Neuronal stem cell (in vitro differentiated cells): Measurements from ENCODE around the gene MYO10.

Experiments
- DNase-seq: peaks from one replicate; pipeline ENCODE4 v3.0.0-alpha.2; 2013; ENCODE audit warnings: low spot score
- H2AFZ ChIP-seq: one replicate; pipeline ENCODE4 v1.6.1; 2013; ENCODE audit warnings: mild to moderate bottlenecking, low read length, inconsistent platforms
- H2AK5ac ChIP-seq: 2 replicates; pipeline ENCODE4 v1.6.1; 2013; ENCODE audit warnings: low read depth, mild to moderate bottlenecking, inconsistent platforms, low read length, moderate library complexity, mixed read lengths
- H2BK120ac ChIP-seq: 2 replicates; pipeline ENCODE4 v1.6.1; 2013; ENCODE audit warnings: low read depth, mild to moderate bottlenecking, inconsistent platforms, low read length, moderate library complexity, mixed read lengths
- H2BK12ac ChIP-seq: one replicate; pipeline ENCODE4 v1.6.1; 2013; ENCODE audit warnings: low read length, inconsistent platforms
- H2BK15ac ChIP-seq: 2 replicates; pipeline ENCODE4 v1.6.1; 2013; ENCODE audit warnings: mild to moderate bottlenecking, low read length, inconsistent platforms, mixed read lengths
- H2BK5ac ChIP-seq: one replicate; pipeline ENCODE4 v1.6.1; 2013; ENCODE audit warnings: inconsistent platforms, mild to moderate bottlenecking, low read length, moderate library complexity
- H3K14ac ChIP-seq: one replicate; pipeline ENCODE4 v1.6.1; 2013; ENCODE audit warnings: low read length, inconsistent platforms
- H3K18ac ChIP-seq: 2 replicates; pipeline ENCODE4 v1.6.1; 2013; ENCODE audit warnings: low read length, inconsistent platforms
- H3K23ac ChIP-seq: 2 replicates; pipeline ENCODE4 v1.6.1; 2013; ENCODE audit warnings: low read depth, mild to moderate bottlenecking, mixed read lengths, low read length, inconsistent platforms; ENCODE audit not compliant: poor library complexity
- H3K27ac ChIP-seq: replicated peaks from 3 replicates; pipeline ENCODE4 v1.5.1; 2013; ENCODE audit warnings: low read length, inconsistent platforms
- H3K27me3 ChIP-seq, 3 experiments: 2 replicates each; pipeline ENCODE4 v1.6.1; 2013; ENCODE audit warnings: low read length in 3 of 3, mild to moderate bottlenecking in 2 of 3, inconsistent platforms in 1 of 3, low read depth in 1 of 3, mixed read lengths in 1 of 3, moderate library complexity in 1 of 3; ENCODE audit not compliant: control insufficient read depth in 3 of 3, insufficient read depth in 3 of 3
- H3K36me3 ChIP-seq, 2 donors: replicated peaks in 1 of 2; 2 replicates each; pipeline ENCODE4 v1.6.1; 2013; ENCODE audit warnings: low read length in 2 of 2; ENCODE audit not compliant: control insufficient read depth in 2 of 2, insufficient read depth in 2 of 2
- H3K4ac ChIP-seq: 2 replicates; pipeline ENCODE4 v1.6.1; 2013; ENCODE audit warnings: inconsistent platforms, mild to moderate bottlenecking, low read length, moderate library complexity
- H3K4me1 ChIP-seq, 2 donors: 1 replicate in 1 of 2; 2 replicates in 1 of 2; pipeline ENCODE4 v1.6.1; 2013; ENCODE audit warnings: low read length in 2 of 2, low read depth in 1 of 2; ENCODE audit not compliant: control insufficient read depth in 2 of 2, insufficient read depth in 1 of 2
- H3K4me2 ChIP-seq: one replicate; pipeline ENCODE4 v1.6.1; 2013; ENCODE audit warnings: mild to moderate bottlenecking, low read length, inconsistent platforms; ENCODE audit not compliant: insufficient read depth, poor library complexity, severe bottlenecking
- H3K4me3 ChIP-seq, 2 donors: 2 replicates each; pipeline ENCODE4 v1.5.1; 2013; ENCODE audit warnings: low read length in 2 of 2, mild to moderate bottlenecking in 2 of 2, inconsistent platforms in 1 of 2, moderate library complexity in 1 of 2
- H3K79me1 ChIP-seq: one replicate; pipeline ENCODE4 v1.6.1; 2013; ENCODE audit warnings: low read depth, mild to moderate bottlenecking, inconsistent platforms, low read length, moderate library complexity
- H3K9ac ChIP-seq: one replicate; pipeline ENCODE4 v1.6.1; 2013; ENCODE audit warnings: mild to moderate bottlenecking, low read depth, low read length, inconsistent platforms; ENCODE audit not compliant: poor library complexity
- H3K9me3 ChIP-seq, 2 donors: replicated peaks in 1 of 2; 2 replicates each; pipeline versions ENCODE3 to v1.6.1; 2013; ENCODE audit warnings: low read length in 2 of 2, mild to moderate bottlenecking in 2 of 2, inconsistent platforms in 1 of 2, low read depth in 1 of 2, mixed read lengths in 1 of 2, moderate library complexity in 1 of 2; ENCODE audit not compliant: control insufficient read depth in 2 of 2, insufficient read depth in 1 of 2
- H4K8ac ChIP-seq: one replicate; pipeline ENCODE4 v1.6.1; 2013; ENCODE audit warnings: low read depth, mild to moderate bottlenecking, inconsistent platforms, low read length, moderate library complexity
- H4K91ac ChIP-seq: one replicate; pipeline ENCODE4 v1.6.1; 2013; ENCODE audit warnings: low read length, low read depth, mild to moderate bottlenecking, inconsistent platforms; ENCODE audit not compliant: poor library complexity
- WGBS, 2 donors: extraction: QIAGEN DNeasy Blood & Tissue Kit; methylation state at CpG; one replicate each; pipeline ENCODE4 v1.1.7; 2013; ENCODE audit warnings: missing lambda C conversion rate in 2 of 2, mixed read lengths in 1 of 2; ENCODE audit not compliant: insufficient read length in 2 of 2, insufficient replicate concordance in 1 of 2; ENCODE audit errors: extremely low coverage in 2 of 2; 5-methylcytosine and 5-hydroxymethylcytosine counted together

The MYO10 gene

GRCh38 chr5:16827755-16828154, 108.3 kb downstream of the MYO10 start:
- Histone ChIP-seq H3K36me3 (no peaks in the 10 kb centered on the region), H3K79me1 (no peaks in the 10 kb centered on the region), H2AK5ac (no peak overlapping the region), H2BK120ac (no peak overlapping the region), H2AFZ (no peak overlapping the region), H3K4me3 (no peak overlapping the region), H2BK5ac (no peak overlapping the region), H2BK15ac (no peak overlapping the region), H3K23ac (no peak overlapping the region), H4K91ac (no peak overlapping the region), H3K4ac (no peak overlapping the region), H3K14ac (no peak overlapping the region), H3K9ac (no peak overlapping the region), H3K18ac (no peak overlapping the region), H3K9me3 (no peaks in the 10 kb centered on the region), H3K4me1 (no peaks in the 10 kb centered on the region), H4K8ac (no peak overlapping the region), H3K27me3 (no peaks in the 10 kb centered on the region), H3K4me2 (no peak overlapping the region), H2BK12ac (no peak overlapping the region), H3K27ac (no peak overlapping the region)
- no CpG with 5 or more reads among the region's 8 CpGs for WGBS, 2 donors
- no peak for DNase-seq

DNA sequence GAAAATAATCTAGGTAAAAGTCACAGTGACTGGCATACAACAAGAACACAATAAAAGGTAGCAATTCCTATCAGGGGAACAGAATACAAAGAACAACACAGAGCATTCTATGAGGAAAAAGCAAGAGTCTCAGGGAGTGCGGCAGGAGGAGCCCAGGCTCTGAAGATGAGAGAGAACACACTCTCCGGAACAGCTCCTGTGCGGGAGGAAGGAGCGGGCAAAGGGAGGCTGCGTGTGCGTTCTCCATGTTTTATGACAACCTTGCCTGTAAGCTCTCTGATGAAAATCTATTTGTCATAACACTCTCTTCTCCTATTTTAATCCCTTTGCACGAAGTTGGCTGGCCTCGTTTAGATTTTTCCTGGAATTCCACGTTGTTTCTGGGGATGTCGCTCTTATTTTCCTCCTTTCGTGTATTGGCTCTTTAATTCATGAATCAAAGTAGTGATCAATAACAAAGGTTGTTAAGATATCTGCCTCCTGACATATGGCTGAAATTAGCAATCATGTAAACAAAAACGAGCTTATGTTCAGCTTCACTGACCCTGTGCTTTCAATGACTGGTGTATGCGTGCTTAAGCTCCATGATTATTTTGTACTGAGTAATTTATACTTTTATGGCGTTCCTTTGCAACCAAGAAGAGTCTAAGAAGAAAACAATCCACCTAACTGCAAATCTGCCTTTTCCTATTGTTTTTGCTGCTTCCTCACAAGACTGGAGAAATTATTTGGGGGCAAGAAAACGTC, 109.5 kb downstream of the MYO10 start:
- Histone ChIP-seq H3K36me3 (no peaks in the 10 kb centered on the region), H2BK12ac (no peak overlapping the region), H3K4ac (no peak overlapping the region), H3K4me2 (no peak overlapping the region), H3K14ac (no peak overlapping the region), H3K27ac (no peak overlapping the region), H3K9me3 (no peaks in the 10 kb centered on the region), H3K4me3 (no peak overlapping the region), H2BK120ac (no peak overlapping the region), H3K4me1 (no peaks in the 10 kb centered on the region), H2BK5ac (no peak overlapping the region), H2AK5ac (no peak overlapping the region), H4K8ac (no peak overlapping the region), H4K91ac (no peak overlapping the region), H3K23ac (no peak overlapping the region), H3K27me3 (no peaks in the 10 kb centered on the region), H2BK15ac (no peak overlapping the region), H2AFZ (no peak overlapping the region), H3K18ac (no peak overlapping the region), H3K9ac (no peak overlapping the region), H3K79me1 (no peaks in the 10 kb centered on the region)
- WGBS, 2 donors = no CpG with 5 or more reads among the region's 15 CpGs
- DNase-seq = no peak

DNA sequence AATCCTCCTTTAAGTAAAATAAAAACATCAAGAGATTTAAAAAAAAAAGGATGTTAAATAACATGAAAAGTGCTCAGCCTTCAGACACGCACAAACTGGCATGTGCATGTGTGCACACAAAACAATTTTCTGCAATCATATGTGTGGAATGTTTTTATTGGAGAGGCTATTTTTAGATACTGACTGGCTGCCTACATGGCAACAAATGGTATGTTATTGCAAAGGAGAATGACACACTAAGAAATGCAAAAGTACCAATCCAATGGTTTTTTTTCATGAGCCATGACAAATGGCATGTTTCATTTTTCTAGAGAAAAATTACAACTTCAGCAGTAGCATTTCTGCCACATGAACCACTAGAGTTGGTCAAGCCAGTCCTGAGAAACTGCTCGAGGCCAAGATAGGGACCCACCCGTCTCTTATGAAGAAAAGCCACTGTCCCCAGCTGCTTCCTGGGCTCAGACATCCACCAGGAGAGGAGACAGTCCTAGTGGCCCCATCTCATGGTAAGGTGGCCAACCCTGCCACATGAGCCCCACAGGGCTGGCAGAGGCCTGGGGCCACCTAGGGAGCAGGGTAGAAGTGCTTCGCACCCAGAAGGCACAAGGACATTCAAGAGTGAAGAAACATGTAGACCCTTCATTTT, 116.4 kb downstream of the MYO10 start:
- Histone ChIP-seq H2BK12ac (no peak overlapping the region), H3K79me1 (no peaks in the 10 kb centered on the region), H4K91ac (no peak overlapping the region), H3K4ac (no peak overlapping the region), H3K9ac (no peak overlapping the region), H2BK120ac (no peak overlapping the region), H2AFZ (no peak overlapping the region), H3K4me2 (no peak overlapping the region), H3K23ac (no peak overlapping the region), H3K9me3 (no peaks in the 10 kb centered on the region), H2BK15ac (no peak overlapping the region), H3K4me3 (no peak overlapping the region), H3K18ac (no peak overlapping the region), H3K4me1 (no peaks in the 10 kb centered on the region), H3K36me3 (peaks cover 0 to 6% of the 10 kb centered on the region in 2 donors), H4K8ac (no peak overlapping the region), H3K14ac (no peak overlapping the region), H2BK5ac (no peak overlapping the region), H3K27ac (no peak overlapping the region), H2AK5ac (no peak overlapping the region), H3K27me3 (no peaks in the 10 kb centered on the region)
- no CpG with 5 or more reads among the region's 4 CpGs for WGBS, 2 donors
- DNase-seq = no peak

GRCh38 chr5:16815432-16815831, 120.7 kb downstream of the MYO10 start:
- Histone ChIP-seq H3K4me3 (no peak overlapping the region), H4K91ac (no peak overlapping the region), H3K9ac (no peak overlapping the region), H4K8ac (no peak overlapping the region), H3K14ac (no peak overlapping the region), H2BK15ac (no peak overlapping the region), H2BK12ac (no peak overlapping the region), H3K4me1 (peaks cover 0 to 2% of the 10 kb centered on the region in 2 donors), H3K27me3 (no peaks in the 10 kb centered on the region), H3K9me3 (no peaks in the 10 kb centered on the region), H2BK120ac (no peak overlapping the region), H3K23ac (no peak overlapping the region), H3K36me3 (peaks cover 0 to 6% of the 10 kb centered on the region in 2 donors), H2AFZ (no peak overlapping the region), H2AK5ac (no peak overlapping the region), H3K79me1 (peaks cover 2% of the 10 kb centered on the region), H2BK5ac (no peak overlapping the region), H3K4ac (no peak overlapping the region), H3K4me2 (no peak overlapping the region), H3K18ac (no peak overlapping the region), H3K27ac (no peak overlapping the region)
- no CpG with 5 or more reads among the region's 3 CpGs for WGBS, 2 donors
- no peak for DNase-seq
